ENCODE data around the gene LINC01488.
A peak's percentile ranks its signal among the peaks of the same experiment; 100 is the strongest.

Gene LINC01488

GRCh38 chr11:69446108-69446507 lies 35.4 kb upstream of the LINC01488 start:
- no peak for DNase-seq

- no peak for DNase-seq
Observed at GRCh38 chr11:69447786-69448185, 33.7 kb upstream of the LINC01488 start.

DNA sequence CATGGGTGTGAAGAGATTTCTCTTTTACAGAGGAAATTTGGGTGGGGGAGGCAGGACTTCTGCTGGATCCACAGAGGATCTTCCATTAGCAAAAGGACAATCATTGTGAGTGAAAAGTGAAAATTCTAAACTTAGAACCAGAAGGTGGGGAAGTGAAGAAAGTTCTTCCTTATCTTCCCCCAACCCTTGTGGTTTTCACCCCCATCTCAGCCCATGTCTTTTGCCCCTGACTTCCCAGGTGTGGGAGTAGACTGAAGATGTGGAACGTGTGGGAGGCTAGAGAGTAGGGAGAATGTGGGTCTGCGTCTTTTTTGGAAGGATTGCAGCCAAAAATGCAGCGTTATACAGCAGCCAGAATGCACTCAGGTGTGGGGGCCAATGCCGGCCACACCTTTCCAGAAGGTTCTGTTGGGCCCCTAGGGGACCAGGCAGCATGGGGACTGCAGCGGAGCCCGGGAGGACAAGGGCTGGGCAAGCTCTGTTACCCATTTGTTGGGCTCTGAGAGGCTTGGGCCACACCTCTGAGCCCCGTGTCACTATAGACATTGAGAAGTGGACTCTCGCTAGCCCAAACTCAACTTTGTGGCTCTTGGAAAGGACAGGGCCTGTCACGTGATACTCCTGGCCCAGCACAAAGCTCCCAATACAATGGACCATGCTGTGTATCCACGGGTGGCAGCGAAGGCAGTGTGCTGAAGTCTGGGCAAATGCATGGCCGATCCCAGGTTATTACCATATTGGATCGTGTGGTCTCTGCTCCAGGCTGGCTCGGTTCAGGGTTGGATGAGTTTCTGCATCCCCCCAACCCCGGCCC lies 32.8 kb upstream of the LINC01488 start:
- no peak for DNase-seq

GRCh38 chr11:69449320-69450063 lies 32.0 kb upstream of the LINC01488 start:
- no peak for DNase-seq

- DNase-seq: no peak
Observed at GRCh38 chr11:69450064-69450856, 31.2 kb upstream of the LINC01488 start.

- DNase-seq: no peak
Observed at GRCh38 chr11:69450857-69451220, 30.6 kb upstream of the LINC01488 start.

- no peak for DNase-seq
Observed at GRCh38 chr11:69451289-69451688, 30.2 kb upstream of the LINC01488 start.

DNA sequence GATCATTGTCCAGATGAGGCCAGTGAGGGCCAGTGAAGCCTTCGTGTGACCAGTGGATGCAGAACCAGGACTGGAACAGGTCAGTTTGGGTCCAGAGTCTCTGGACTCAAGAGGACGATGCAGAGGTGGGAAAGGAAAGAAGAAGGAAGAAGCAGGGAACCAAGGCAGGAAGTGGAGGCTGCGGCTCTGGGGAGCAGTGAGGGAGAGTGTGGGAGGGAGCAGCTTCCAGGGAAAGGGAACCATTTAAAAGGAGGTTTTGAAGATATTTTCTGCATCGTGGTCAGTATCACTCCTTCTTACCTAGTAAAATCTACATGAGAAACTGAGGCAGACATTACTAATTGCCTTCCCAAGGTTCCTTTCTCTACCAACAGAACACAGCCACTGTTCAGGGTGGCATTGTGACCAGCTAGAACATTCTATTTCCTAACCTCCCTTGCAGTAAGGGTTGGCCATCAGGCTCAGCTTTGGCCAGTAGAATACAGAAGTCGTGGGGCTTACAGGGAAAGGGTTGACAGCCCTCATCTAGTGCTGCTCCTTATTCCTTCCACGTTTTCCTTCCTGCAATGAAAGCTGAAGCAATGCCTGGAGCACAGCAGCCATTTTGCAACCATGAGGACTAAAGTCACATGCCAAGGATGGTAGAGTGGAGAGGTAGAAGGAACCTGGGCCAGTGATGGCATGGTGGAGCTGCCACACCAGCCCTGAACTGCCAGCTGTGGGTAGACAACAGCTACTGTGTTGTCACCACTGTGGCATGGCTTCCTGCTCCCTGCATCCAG lies 29.1 kb upstream of the LINC01488 start:
- DNase-seq: no peak

DNA sequence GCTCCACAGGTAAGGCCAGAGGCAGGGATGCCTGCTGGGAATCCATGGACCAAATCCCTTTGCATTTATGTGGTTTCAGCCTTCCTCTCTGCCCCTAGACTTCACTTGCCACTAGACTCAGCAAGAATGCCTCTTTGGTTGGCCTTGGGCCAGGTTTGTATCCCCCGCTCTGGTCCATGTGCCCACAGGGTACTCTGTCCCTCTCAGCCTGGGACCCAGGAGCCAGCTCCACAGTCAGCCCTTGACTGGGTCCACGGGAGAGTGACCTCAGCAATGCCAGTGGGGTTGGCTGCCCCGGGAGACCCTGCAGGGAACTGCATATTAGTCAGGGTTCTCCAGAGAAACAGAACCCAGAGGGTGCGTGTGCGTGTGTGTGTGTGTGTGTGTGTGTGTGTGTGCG lies 28.3 kb upstream of the LINC01488 start:
- DNase-seq: no peak

GRCh38 chr11:69454018-69454417 lies 27.4 kb upstream of the LINC01488 start:
- DNase-seq: no peak

GRCh38 chr11:69455969-69456368 lies 25.5 kb upstream of the LINC01488 start:
- DNase-seq: no peak

DNA sequence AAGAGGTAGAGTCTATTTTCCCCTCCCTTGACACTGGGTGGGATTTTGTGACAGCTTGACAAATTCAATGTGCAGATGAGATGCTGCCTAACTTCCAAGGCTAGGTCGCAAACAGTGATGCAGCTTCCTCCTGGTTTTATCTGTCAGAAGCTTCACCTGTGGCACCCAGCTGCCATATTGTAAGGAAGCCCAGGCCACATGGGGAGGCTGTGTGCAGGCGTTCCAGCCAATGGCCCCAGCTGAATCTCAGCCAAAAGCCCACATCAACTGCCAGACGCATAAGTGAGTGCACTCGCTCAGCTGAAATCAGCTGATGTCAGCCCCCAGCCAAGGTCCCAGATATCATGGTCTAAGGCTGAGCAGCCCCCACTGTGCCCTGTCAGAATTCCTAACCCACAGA lies 24.8 kb upstream of the LINC01488 start:
- DNase-seq: no peak

DNA sequence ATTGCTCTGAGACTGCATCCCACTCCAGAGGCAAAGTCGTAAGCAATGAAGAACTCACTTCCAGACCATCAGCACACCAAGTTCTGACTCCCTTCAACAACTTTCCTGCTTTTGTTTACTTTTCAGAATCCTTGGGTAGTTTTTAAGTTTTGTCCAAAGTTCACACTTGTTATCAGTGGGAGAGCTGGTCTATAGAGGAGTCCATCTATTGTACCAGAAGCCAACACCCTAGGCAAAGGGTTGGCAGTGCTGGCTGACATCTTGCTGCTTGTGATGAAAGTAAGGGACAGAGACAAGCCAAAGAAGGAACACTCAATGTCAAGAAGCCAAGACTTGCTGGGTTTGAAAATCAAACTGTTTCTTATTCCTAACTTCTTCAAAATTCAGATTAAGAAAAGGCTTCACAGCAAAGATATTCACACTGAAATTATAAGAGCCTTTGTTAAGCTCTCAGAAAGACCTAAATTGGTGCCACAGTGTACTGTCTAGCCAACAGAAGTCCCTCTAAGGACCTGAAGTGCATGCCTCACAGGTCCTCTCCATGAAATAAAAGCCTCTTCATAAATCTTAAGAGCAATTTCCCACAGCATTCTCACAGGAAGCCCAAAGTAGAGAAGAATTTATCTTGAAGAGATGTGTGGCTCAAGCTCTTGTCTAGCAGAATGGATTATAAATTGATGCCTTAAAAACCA lies 21.5 kb upstream of the LINC01488 start:
- no peak for DNase-seq

- no peak for DNase-seq
Observed at GRCh38 chr11:69460540-69461257, 20.8 kb upstream of the LINC01488 start.

DNA sequence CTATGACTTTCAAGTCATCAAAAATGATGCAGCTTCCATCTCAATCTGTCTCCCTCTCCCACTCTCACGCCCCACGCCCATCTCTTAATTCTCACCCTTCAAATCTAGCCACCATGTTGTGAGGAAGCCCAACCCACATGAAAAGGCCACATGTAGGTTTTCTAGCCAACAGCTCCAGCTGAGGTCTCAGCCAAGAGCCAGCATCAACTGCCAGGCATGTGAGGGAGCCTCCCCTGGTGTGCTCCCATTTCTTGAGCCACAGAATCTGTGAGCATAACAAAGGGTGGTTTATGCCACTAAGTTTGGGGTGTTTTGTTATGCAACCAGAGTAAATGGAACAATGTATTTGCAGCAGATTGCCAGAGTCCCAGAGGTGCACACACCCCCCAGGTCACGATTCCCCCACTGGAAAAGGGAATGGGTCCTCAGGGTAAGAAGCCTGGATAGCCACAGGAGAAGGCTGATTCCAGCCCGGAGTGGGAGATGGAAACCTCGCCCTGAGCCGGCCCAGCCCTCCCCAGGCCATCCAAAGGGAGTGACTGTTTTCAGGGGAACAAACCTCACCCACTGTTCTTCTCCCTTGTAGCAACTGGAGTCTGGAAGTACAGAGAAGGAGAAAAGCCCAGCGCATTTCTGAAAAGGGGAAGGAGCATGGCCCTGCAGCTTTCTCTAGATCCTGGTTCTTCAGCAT lies 20.0 kb upstream of the LINC01488 start:
- DNase-seq: no peak

- DNase-seq: no peak
Observed at GRCh38 chr11:69462106-69462951, 19.1 kb upstream of the LINC01488 start.

DNA sequence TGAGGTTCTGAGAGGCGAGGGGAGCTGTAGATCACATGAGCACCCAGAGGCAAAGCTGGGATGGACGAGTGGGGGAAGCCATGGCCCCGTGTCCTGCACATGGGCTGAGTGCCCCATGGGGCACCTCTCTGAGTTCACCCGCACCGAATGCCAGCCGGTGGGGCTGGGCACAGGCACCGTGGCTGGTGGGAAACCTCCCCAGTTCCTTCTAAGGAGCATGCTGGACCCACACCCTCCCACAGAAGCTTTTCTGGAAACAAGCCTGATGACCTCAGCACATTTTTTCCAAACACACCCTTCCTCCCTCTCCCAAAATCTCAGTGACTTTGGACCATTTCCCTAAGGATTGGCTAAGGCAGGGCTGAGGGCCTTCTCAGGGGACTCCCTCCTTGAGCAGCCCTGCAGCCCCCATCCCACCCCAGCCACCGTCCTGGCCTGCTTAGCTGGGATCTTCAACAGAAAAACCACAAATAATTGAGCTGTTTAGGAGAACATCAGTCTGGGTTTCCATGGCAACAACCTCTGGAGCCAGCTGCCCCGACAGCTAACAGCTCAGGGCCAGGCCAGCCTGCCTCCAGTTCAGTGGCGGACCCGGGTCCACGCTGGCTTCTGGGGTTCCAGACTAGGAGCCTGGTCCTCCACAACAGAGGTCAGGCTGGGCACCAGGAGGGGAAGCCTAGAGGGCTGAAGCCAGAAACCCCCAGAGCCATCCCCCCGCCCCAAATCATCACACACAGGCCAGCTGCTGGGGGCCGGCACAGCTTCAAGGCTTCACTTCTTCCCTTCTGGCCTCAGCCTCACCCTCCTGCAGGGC lies 18.1 kb upstream of the LINC01488 start:
- DNase-seq: peak in 1 of 3 experiments; percentile 7

DNA sequence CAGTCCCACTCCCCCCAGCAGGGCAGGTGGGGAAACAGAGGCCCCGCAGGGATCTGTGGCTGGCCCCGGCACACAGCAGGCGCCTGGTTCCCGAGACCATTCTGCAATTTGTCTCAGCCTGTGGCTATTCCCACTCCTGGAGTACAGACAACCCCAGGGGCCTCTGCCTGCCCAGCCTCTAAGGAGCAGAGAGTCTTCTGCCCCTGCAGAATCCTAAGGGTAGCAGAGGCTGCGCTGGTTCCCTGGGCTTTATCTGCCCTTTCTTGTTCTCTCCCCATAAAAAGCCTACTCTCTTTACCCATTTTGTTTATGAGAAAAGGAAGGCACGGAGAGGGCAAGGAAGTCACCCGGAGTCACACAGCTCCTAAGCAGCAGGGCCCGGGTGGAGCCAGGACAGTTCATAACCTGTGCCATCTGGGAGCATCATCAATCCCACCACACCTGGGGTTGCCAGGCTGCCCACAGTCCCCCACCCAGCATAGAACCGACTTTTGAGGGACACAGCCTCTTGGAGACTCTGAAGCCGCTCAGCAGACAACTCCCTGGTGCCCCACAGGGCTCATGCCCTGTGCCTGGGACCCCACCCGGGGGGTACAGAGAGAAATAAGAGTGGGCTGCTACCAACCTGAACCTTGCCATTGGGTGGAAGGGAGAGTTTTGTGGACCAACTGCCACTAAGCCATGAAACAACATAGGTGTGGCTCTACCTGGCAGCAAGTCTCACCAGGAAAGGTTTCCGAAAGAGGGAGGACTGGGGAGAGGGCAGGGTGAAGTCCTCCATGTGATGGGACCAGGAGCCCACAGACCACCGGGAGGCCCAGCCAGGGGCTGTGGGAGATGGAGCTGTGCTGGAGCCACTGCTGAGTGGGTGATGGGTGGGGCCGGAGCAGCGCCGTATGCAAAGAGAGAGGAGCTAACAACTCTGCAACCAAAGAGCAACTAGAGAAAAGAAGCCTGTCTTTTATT lies 17.2 kb upstream of the LINC01488 start:
- no peak for DNase-seq
